SK-N-SH (cell line): ENCODE measurements around the gene CAPS2. TPM values are rescaled to one million over a fixed set of nuclear protein-coding genes. Genes with fewer than 3 reads are reported as not detected.

Experiments
- CTCF ChIA-PET: fragments of 300-600, 350-600 bp; formaldehyde crosslinking; extraction: SDS; loops from one replicate; lab custom pipeline; 2021; lab: Yijun Ruan, JAX
- POLR2A ChIA-PET: fragments of 350-600 bp; sonication (Branson Sonifier 250); formaldehyde crosslinking; extraction: SDS; loops from one replicate; lab custom pipeline; 2020; ENCODE audit warnings: antibody characterized with exemption, inconsistent platforms; lab: Yijun Ruan, JAX
- DNase-seq: peaks from one replicate; pipeline ENCODE4 v3.0.0; 2012
- H2AFZ ChIP-seq: fragments of 200-600 bp; sonication (generic); 2 replicates; pipeline ENCODE4 v1.8.1; 2016; ENCODE audit warnings: antibody characterized with exemption, mild to moderate bottlenecking, low read depth
- H3F3A ChIP-seq: fragments of 200-600 bp; sonication (generic); replicated peaks from 2 replicates; pipeline ENCODE3; 2016; ENCODE audit warnings: antibody characterized with exemption, mild to moderate bottlenecking; ENCODE audit not compliant: insufficient read depth
- H3K27ac ChIP-seq, 2 experiments: fragments of 200-500 bp in 1 of 2; fragments of 200-600 bp in 1 of 2; sonication (Bioruptor generic) in 1 of 2; sonication (generic), shearing (Covaris generic) in 1 of 2; 2 replicates each; pipeline versions ENCODE4 v1.5.1 to v1.6.1; 2014 to 2016; ENCODE audit warnings: low read depth in 2 of 2, inconsistent platforms in 1 of 2, low read length in 1 of 2, mild to moderate bottlenecking in 1 of 2, mixed read lengths in 1 of 2
- H3K27me3 ChIP-seq: fragments of 200-600 bp; sonication (generic), shearing (Covaris generic); 2 replicates; pipeline ENCODE4 v1.6.1; 2016; ENCODE audit warnings: mixed run types; ENCODE audit not compliant: insufficient read depth
- H3K36me3 ChIP-seq, 2 experiments: fragments of 200-500 bp in 1 of 2; fragments of 200-600 bp in 1 of 2; sonication (Bioruptor generic) in 1 of 2; sonication (generic) in 1 of 2; replicated peaks in 1 of 2; 2 replicates each; pipeline versions ENCODE3 to v1.5.1; 2014 to 2016; ENCODE audit warnings: low read length in 1 of 2, mild to moderate bottlenecking in 1 of 2; ENCODE audit not compliant: insufficient read depth in 2 of 2, control insufficient read depth in 1 of 2
- H3K4me1 ChIP-seq, 2 experiments: fragments of 200-500 bp in 1 of 2; fragments of 200-600 bp in 1 of 2; sonication (Bioruptor generic) in 1 of 2; sonication (generic), shearing (Covaris generic) in 1 of 2; 2 replicates each; pipeline versions ENCODE4 v1.5.1 to v1.6.1; 2014 to 2016; ENCODE audit warnings: low read depth in 1 of 2, low read length in 1 of 2, mixed run types in 1 of 2; ENCODE audit not compliant: insufficient read depth in 2 of 2, control insufficient read depth in 1 of 2
- H3K4me2 ChIP-seq: fragments of 200-600 bp; sonication (generic), shearing (Covaris generic); 2 replicates; pipeline ENCODE4 v1.6.1; 2017; ENCODE audit warnings: mixed run types
- H3K4me3 ChIP-seq, 2 experiments: fragments of 200-500 bp in 1 of 2; fragments of 200-600 bp in 1 of 2; sonication (Bioruptor generic) in 1 of 2; sonication (generic), shearing (Covaris generic) in 1 of 2; 2 replicates each; pipeline versions ENCODE4 v1.5.1 to v1.8.1; 2014 to 2016; ENCODE audit warnings: low read depth in 2 of 2, inconsistent platforms in 1 of 2, low read length in 1 of 2, mild to moderate bottlenecking in 1 of 2, mixed read lengths in 1 of 2, moderate library complexity in 1 of 2
- H3K79me2 ChIP-seq: fragments of 200-600 bp; sonication (generic); 2 replicates; pipeline ENCODE4 v1.8.1; 2017; ENCODE audit warnings: mild to moderate bottlenecking; ENCODE audit not compliant: insufficient read depth
- H3K9ac ChIP-seq: fragments of 200-600 bp; sonication (generic); 2 replicates; pipeline ENCODE4 v1.6.1; 2017; ENCODE audit warnings: mixed run types
- H3K9me2 ChIP-seq: fragments of 200-600 bp; sonication (generic); 2 replicates; pipeline ENCODE4 v1.6.1; 2017; ENCODE audit warnings: mixed run types
- H3K9me3 ChIP-seq: fragments of 200-600 bp; sonication (generic); 2 replicates; pipeline ENCODE4 v1.6.1; 2017; ENCODE audit warnings: mixed run types, mild to moderate bottlenecking, moderate library complexity
- H4K20me1 ChIP-seq: fragments of 200-600 bp; sonication (generic); 2 replicates; pipeline ENCODE4 v1.6.1; 2017; ENCODE audit warnings: mild to moderate bottlenecking, mixed run types; ENCODE audit not compliant: insufficient read depth
- ELF1 ChIP-seq: IDR thresholded peaks from 2 replicates; pipeline ENCODE4 v1.4.0; 2012
- EZH2phosphoT487 ChIP-seq: fragments of 200-600 bp; sonication (generic); IDR thresholded peaks from 2 replicates; pipeline ENCODE4 v1.6.1; 2017; ENCODE audit warnings: low read depth, mixed run types, mild to moderate bottlenecking, antibody characterized with exemption, moderate library complexity, borderline replicate concordance
- MAX ChIP-seq: IDR thresholded peaks from 2 replicates; pipeline ENCODE4 v1.4.0; 2012; ENCODE audit warnings: low read depth
- NRF1 ChIP-seq: IDR thresholded peaks from 2 replicates; pipeline ENCODE4 v1.6.1; 2012; ENCODE audit warnings: low read depth, mild to moderate bottlenecking, low read length
- PBX3 ChIP-seq: IDR thresholded peaks from 2 replicates; pipeline ENCODE4; 2012
- RAD21 ChIP-seq: IDR thresholded peaks from 2 replicates; pipeline ENCODE4 v1.6.1; 2012; ENCODE audit warnings: mild to moderate bottlenecking, low read length
- RCOR1 ChIP-seq: fragments of 150-350 bp; IDR thresholded peaks from 2 replicates; pipeline ENCODE4 v1.6.1; 2017; ENCODE audit warnings: antibody characterized with exemption, low read length
- RXRA ChIP-seq: IDR thresholded peaks from 2 replicates; pipeline ENCODE4 v1.4.0; 2012; ENCODE audit warnings: low read depth, mild to moderate bottlenecking, borderline replicate concordance
- TCF12 ChIP-seq: IDR thresholded peaks from 2 replicates; pipeline ENCODE4 v1.4.0; 2012
- TEAD4 ChIP-seq: IDR thresholded peaks from 2 replicates; pipeline ENCODE4 v1.4.0; 2012; ENCODE audit warnings: mild to moderate bottlenecking, borderline replicate concordance; ENCODE audit not compliant: insufficient read depth
- USF1 ChIP-seq: IDR thresholded peaks from 2 replicates; pipeline ENCODE4 v1.4.0; 2012; ENCODE audit warnings: low read depth, borderline replicate concordance
- YY1 ChIP-seq: IDR thresholded peaks from 2 replicates; pipeline ENCODE4 v1.4.0; 2012; ENCODE audit warnings: low read depth, mild to moderate bottlenecking
- WGBS: methylation state at CpG from one replicate; pipeline ENCODE4 v1.1.6; 2017; ENCODE audit warnings: low lambda C conversion rate; 5-methylcytosine and 5-hydroxymethylcytosine counted together
- polyA plus RNA-seq, 3 experiments: library from polyadenylated mRNA; depleted of rRNA; stranded (reverse); fragments of >200 nt; gene quantifications; 2 replicates each; pipeline ENCODE4 v1.2.3, GENCODE V29; 2012

Gene CAPS2
- polyA plus RNA-seq, 1 of the 3 experiments (the other 2 are of a cell fraction) = 5.7 TPM

DNA sequence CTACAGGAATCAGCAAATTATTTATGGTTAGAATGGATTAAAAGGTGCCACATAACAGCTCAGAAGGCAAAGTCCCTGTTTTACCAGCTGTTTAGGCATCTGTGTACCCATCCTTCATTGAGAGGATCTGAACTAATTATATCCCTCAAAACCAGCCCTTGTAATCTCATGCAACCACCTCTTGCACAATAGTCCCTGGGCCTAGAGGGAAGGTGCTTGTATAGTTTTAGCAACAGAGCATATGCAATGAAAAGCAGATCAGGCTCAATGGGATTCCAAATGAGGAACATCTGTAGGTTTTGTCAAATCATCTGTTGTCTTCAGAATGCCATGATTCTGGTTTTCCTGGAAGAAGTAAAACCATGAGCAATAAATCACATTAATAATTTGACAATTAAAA, 34.8 kb upstream of the CAPS2 start (continued):
- TF ChIP-seq USF1 = no peak
- no peak for TF ChIP-seq ELF1
- TF ChIP-seq PBX3 = no peak
- TF ChIP-seq MAX = no peak

GRCh38 chr12:75361408-75361807, 31.3 kb upstream of the CAPS2 start:
- no peak overlapping the region for H2AFZ ChIP-seq
- peaks cover 4% of the 10 kb centered on the region for H3F3A ChIP-seq
- no peaks in the 10 kb centered on the region for H3K9me2 ChIP-seq
- H4K20me1 ChIP-seq = no peaks in the 10 kb centered on the region
- ChIA-PET CTCF (interaction anchor here (1.6 kb wide), 1 partner anchor 30 kb away, joined by 4 read pairs; the partner anchor contains the start of gene GLIPR1L2), POLR2A (no interaction called here)
- no peak overlapping the region for H3K4me3 ChIP-seq
- H3K79me2 ChIP-seq = no peaks in the 10 kb centered on the region; the same call in 1 of the 2 replicates
- H3K27me3 ChIP-seq = no peaks in the 10 kb centered on the region
- WGBS = 43% methylated on average over 1 of the region's 1 CpG
- no peak overlapping the region for H3K27ac ChIP-seq
- DNase-seq = no peak
- peaks cover 0 to 5% of the 10 kb centered on the region in 2 experiments; a peak in 1 of 4 replicates for H3K4me1 ChIP-seq
- TF ChIP-seq YY1 (no peak), NRF1 (no peak)
- no peak overlapping the region for H3K4me2 ChIP-seq
- no peak overlapping the region for H3K9ac ChIP-seq
- H3K36me3 ChIP-seq = peaks cover 0 to 5% of the 10 kb centered on the region in 2 experiments
- no peaks in the 10 kb centered on the region; the same call in 1 of the 2 replicates for H3K9me3 ChIP-seq

DNA sequence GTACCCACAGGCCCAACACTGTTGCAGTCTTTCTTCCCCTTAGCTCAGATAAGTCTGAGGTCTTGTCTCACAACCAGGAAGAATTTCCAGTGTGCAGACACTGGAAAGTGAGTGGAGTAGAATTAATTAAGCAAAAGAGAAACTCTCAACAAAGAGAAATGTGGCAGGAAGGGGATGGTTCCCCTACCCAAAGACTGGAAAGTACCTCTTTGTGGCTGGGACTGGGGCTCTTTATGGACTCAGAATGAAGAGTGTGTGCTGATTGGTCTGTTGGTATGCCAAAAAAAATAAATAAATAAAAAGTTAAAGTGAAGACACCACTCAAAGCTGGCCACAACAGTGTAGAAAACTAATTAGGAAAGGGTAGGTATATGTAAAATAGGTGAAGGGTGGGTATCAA, 30.8 kb upstream of the CAPS2 start:
- DNase-seq = no peak
- H3K27me3 ChIP-seq = no peaks in the 10 kb centered on the region
- H4K20me1 ChIP-seq = no peaks in the 10 kb centered on the region
- peaks cover 4% of the 10 kb centered on the region for H3F3A ChIP-seq
- peaks cover 0 to 5% of the 10 kb centered on the region in 2 experiments for H3K36me3 ChIP-seq
- no peak overlapping the region for H3K9ac ChIP-seq
- H3K27ac ChIP-seq = no peak overlapping the region
- CTCF ChIA-PET = interaction anchor here (1.6 kb wide), 1 partner anchor 30 kb away, joined by 4 read pairs; the partner anchor contains the start of gene GLIPR1L2
- H3K79me2 ChIP-seq = no peaks in the 10 kb centered on the region; the same call in 1 of the 2 replicates
- no peak overlapping the region for H3K4me2 ChIP-seq
- no peak for TF ChIP-seq PBX3
- TF ChIP-seq RAD21 = no peak
- no peak for TF ChIP-seq TCF12
- TF ChIP-seq RCOR1 = no peak
- TF ChIP-seq RXRA = no peak
- no peak for TF ChIP-seq EZH2phosphoT487
- TF ChIP-seq YY1 = no peak
- TF ChIP-seq TEAD4 = no peak
- TF ChIP-seq, all 33 proteins: peak for 0
- Histone ChIP-seq H3K9me2 (no peaks in the 10 kb centered on the region), H3K9me3 (no peaks in the 10 kb centered on the region; the same call in 1 of the 2 replicates), H2AFZ (no peak overlapping the region), H3K4me1 (no peaks in the 10 kb centered on the region), H3K4me3 (no peak overlapping the region)
- POLR2A ChIA-PET = no interaction called here
